Activated CD4-positive, CD25-positive, alpha-beta regulatory T cell treated with anti-CD3 and anti-CD28 coated beads, Interleukin-2, amount 50 U/mL, for 16 hours (primary cell): ENCODE results near the gene TM9SF4.
A peak's percentile ranks its signal among the peaks of the same experiment; 100 is the strongest.
"Not testable (repeated sequence)": the region's sequence is repeated elsewhere in the genome, so short reads cannot be mapped to it uniquely, and the experiment has no call there.

Experiments
- DNase-seq: peaks from one replicate; pipeline ENCODE4 v3.0.0-alpha.2; 2020; ENCODE audit warnings: low read depth, low spot score

The TM9SF4 gene

GRCh38 chr20:32189691-32190615, 80.4 kb downstream of the TM9SF4 start:
- no peak for DNase-seq

- no peak for DNase-seq
Measured at GRCh38 chr20:32190616-32191415, 81.3 kb downstream of the TM9SF4 start.

- no peak for DNase-seq
Measured at GRCh38 chr20:32191422-32191821, 81.9 kb downstream of the TM9SF4 start.

GRCh38 chr20:32191873-32192272, 82.4 kb downstream of the TM9SF4 start:
- DNase-seq: no peak

- no peak for DNase-seq
Measured at GRCh38 chr20:32192698-32193097, 83.2 kb downstream of the TM9SF4 start.

- DNase-seq: not testable (repeated sequence)
Measured at GRCh38 chr20:32193336-32193735, 83.8 kb downstream of the TM9SF4 start.

- no peak for DNase-seq
Measured at GRCh38 chr20:32193996-32194395, 84.5 kb downstream of the TM9SF4 start.

- no peak for DNase-seq
Measured at GRCh38 chr20:32195581-32195980, 86.1 kb downstream of the TM9SF4 start.

- not testable (repeated sequence) for DNase-seq
Measured at GRCh38 chr20:32196613-32197012, 87.1 kb downstream of the TM9SF4 start.

- DNase-seq: not testable (repeated sequence)
Measured at GRCh38 chr20:32197136-32197535, 87.6 kb downstream of the TM9SF4 start.

- no peak for DNase-seq
Measured at GRCh38 chr20:32199006-32199405, 89.5 kb downstream of the TM9SF4 start.

- no peak for DNase-seq
Measured at GRCh38 chr20:32201296-32201976, 91.9 kb downstream of the TM9SF4 start.

GRCh38 chr20:32201977-32202363, 92.5 kb downstream of the TM9SF4 start:
- no peak for DNase-seq

GRCh38 chr20:32203356-32204204, 94.1 kb downstream of the TM9SF4 start:
- DNase-seq: no peak

GRCh38 chr20:32204205-32205109, 94.9 kb downstream of the TM9SF4 start:
- DNase-seq: peak; percentile 50

GRCh38 chr20:32205110-32205842, 95.8 kb downstream of the TM9SF4 start:
- no peak for DNase-seq

- no peak for DNase-seq
Measured at GRCh38 chr20:32205843-32206759, 96.6 kb downstream of the TM9SF4 start.
